Muscle layer of duodenum (tissue), 2 donors: ENCODE data around the gene MNT.
A peak's percentile ranks its signal among the peaks of the same experiment; 100 is the strongest.

Experiments used
- H3K27ac ChIP-seq: one replicate; pipeline ENCODE4 v1.7.0; 2013; ENCODE audit warnings: mild to moderate bottlenecking, low read length
- H3K27me3 ChIP-seq: one replicate; pipeline ENCODE4 v1.7.0; 2013; ENCODE audit warnings: low read depth, mild to moderate bottlenecking, control low read depth, low read length
- H3K36me3 ChIP-seq, 2 donors: one replicate each; pipeline ENCODE4 v1.7.0; 2013; ENCODE audit warnings: low read length in 2 of 2, control low read depth in 1 of 2, mild to moderate bottlenecking in 1 of 2; ENCODE audit not compliant: insufficient read depth in 2 of 2, control insufficient read depth in 1 of 2
- H3K4me1 ChIP-seq, 2 donors: one replicate each; pipeline ENCODE4 v1.7.0; 2013; ENCODE audit warnings: low read length in 2 of 2, mild to moderate bottlenecking in 2 of 2, control low read depth in 1 of 2, moderate library complexity in 1 of 2; ENCODE audit not compliant: insufficient read depth in 2 of 2, control insufficient read depth in 1 of 2
- H3K4me3 ChIP-seq, 2 donors: one replicate each; pipeline ENCODE4 v1.7.0; 2013; ENCODE audit warnings: low read length in 2 of 2, low read depth in 1 of 2, mild to moderate bottlenecking in 1 of 2
- H3K9me3 ChIP-seq, 2 donors: one replicate each; pipeline ENCODE4 v1.7.0; 2013; ENCODE audit warnings: low read length in 2 of 2, control low read depth in 1 of 2, mild to moderate bottlenecking in 1 of 2; ENCODE audit not compliant: control insufficient read depth in 1 of 2
- donor health status: healthy.

The MNT gene

DNA sequence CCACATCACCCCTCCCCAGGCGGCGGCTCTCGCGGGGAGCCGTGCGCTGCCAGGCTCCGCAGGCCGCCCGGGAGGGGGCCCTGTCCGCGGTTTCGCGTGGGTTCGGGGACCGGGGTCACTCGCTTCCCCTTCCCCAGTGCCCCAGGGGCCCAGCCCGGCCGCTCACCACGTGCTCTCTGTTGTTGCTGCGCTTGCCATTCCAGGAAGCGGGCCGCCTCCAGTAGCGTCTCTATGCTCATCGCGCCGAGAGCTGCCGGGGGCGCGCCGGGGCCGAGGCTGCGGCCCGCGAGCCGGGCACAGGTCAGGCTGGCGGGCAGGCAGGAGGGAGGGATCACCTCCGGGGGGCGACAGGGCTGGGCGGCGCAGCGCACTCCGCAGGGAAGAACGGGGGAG is 390 bp downstream of the MNT start:
- Histone ChIP-seq H3K4me1 (peaks cover 38 to 58% of the 10 kb centered on the region in 2 donors), H3K9me3 (no peaks in the 10 kb centered on the region), H3K4me3 (peak overlapping the region; percentile 86 to 98), H3K27ac (peak overlapping the region; percentile 99), H3K36me3 (peaks cover 0 to 18% of the 10 kb centered on the region in 2 donors), H3K27me3 (no peaks in the 10 kb centered on the region)

DNA sequence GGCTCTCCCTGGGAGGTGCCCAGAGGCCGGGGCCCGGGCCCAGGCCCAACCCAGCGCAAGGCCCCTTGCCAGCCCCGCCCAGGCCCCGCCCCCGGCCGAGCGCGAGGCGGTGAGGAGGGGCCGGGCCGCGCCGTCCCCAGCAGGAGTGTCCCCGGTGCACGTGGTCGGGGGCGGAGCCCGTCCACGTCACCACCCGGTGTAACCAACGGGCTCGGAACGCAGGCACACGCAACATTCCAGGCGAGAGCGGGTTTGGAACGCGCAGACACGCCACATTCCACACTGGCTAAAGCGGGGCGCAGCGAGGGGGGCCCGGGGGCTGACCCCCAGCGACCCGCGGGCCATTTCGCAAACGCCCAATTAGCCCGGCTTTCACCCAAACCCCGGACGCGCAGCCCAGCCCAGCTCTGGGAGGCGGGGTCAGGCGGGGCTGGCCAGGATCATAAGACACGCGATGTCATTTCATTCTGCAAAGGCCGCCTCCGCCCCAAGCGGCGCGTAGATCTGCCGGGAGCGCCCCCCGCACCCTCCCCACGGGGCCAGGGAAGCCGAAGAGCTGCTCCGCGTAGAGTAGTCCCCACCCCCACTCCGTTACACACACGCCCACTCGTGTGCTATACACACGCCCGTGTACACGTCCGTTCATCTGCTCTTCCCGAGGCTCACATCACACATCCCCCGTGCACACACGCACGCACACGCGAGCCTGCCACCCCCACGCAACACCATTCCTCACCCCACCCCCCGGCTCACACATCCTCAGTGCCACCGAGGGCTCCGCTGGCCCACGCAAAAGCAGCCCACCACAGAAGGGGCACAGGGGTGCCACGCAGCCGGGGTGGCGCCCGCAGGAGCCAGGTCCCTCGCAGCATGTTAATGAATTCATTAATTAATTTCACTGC is 1.0 kb downstream of the MNT start:
- Histone ChIP-seq H3K27me3 (no peaks in the 10 kb centered on the region), H3K9me3 (no peaks in the 10 kb centered on the region), H3K4me3 (peak overlapping the region; percentile 86 to 98), H3K36me3 (peaks cover 0 to 18% of the 10 kb centered on the region in 2 donors), H3K4me1 (peaks cover 34 to 58% of the 10 kb centered on the region in 2 donors), H3K27ac (peak overlapping the region; percentile 99)

GRCh38 chr17:2398655-2399571 is 1.9 kb downstream of the MNT start:
- peaks cover 0 to 18% of the 10 kb centered on the region in 2 donors for H3K36me3 ChIP-seq
- peak overlapping the region; percentile 86 to 98 for H3K4me3 ChIP-seq
- H3K9me3 ChIP-seq, result no peaks in the 10 kb centered on the region
- H3K27me3 ChIP-seq, result no peaks in the 10 kb centered on the region
- peak overlapping the region; percentile 99 for H3K27ac ChIP-seq
- H3K4me1 ChIP-seq, result peaks cover 38 to 57% of the 10 kb centered on the region in 2 donors

- Histone ChIP-seq H3K9me3 (no peaks in the 10 kb centered on the region), H3K27me3 (no peaks in the 10 kb centered on the region), H3K4me3 (peak overlapping the region; percentile 30 to 53), H3K4me1 (peaks cover 31 to 50% of the 10 kb centered on the region in 2 donors), H3K27ac (peak overlapping the region; percentile 99), H3K36me3 (peaks cover 0 to 22% of the 10 kb centered on the region in 2 donors)
Observed at GRCh38 chr17:2398182-2398581, 2.7 kb downstream of the MNT start.

DNA sequence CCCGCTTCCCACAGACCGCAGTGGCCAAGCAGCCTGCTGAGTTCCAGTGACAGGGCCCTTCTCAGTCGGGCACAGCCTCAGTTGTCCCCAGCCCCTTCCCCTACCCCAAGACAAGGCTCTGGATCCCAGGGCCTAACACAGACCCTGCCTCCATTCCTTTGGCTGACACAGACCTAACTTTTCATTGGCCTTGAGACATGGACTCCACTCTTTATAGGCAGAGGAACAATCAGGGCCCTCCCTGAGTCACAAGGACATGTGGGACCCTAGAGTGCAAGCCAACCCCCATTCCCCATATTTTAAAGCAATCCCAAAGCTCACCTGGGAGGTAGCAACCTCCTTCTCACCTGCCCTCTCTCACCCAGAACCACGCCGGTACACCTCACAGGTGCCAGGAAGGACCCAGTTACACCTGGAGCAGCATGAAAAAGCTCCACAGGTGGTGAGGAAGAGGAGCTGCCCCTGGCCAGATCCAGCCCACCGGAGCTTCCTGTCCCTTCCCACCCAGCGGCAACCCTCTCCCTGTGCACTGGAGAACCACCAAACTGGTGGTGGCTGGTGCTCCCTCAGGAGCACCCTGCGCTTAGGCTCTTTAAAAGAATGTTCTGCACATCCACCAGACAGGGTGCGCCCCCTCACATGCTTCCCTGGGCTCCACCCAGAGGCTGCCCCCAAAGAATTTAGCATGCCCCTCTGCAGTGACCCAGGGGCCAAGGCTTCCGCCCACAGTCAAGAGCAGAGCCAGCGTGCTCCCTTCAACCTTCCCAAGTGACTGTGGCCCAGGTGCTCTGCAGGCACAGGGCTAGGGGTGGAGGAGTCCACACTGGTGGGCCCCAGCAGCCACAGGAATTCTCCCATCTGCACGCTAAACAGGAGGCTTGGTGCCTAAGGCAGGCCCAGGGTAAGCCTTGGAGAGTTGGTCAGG is 3.4 kb downstream of the MNT start:
- Histone ChIP-seq H3K36me3 (peaks cover 0 to 24% of the 10 kb centered on the region in 2 donors), H3K9me3 (no peaks in the 10 kb centered on the region), H3K27me3 (no peaks in the 10 kb centered on the region), H3K27ac (peak overlapping the region; percentile 99), H3K4me3 (peak overlapping the region; percentile 30 to 53), H3K4me1 (peaks cover 31 to 43% of the 10 kb centered on the region in 2 donors)

GRCh38 chr17:2396568-2397246 is 4.2 kb downstream of the MNT start:
- H3K4me1 ChIP-seq, result peaks cover 37 to 44% of the 10 kb centered on the region in 2 donors
- H3K4me3 ChIP-seq, result peak overlapping the region; percentile 43 to 53
- no peaks in the 10 kb centered on the region for H3K27me3 ChIP-seq
- peaks cover 0 to 22% of the 10 kb centered on the region in 2 donors for H3K36me3 ChIP-seq
- peak overlapping the region; percentile 99 for H3K27ac ChIP-seq
- H3K9me3 ChIP-seq, result no peaks in the 10 kb centered on the region

DNA sequence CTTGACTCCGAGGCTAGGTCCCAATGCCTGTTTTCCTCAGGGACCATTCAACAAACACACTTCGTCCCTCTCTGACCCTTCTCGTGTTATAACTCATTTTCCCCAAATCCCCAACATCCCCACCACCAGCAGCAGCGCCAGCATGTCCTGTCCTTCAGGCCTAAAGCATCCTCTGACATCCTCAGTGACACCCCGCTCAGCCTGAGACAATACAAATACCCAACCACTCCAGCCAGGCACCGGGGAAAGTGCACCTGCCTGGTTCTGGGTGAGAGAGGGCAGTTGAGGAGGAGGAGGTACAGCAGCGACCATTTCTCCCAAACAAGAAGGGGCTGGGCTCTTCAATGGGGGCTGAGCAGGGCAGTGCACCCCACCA is 4.7 kb downstream of the MNT start:
- peak overlapping the region; percentile 99 for H3K27ac ChIP-seq
- H3K27me3 ChIP-seq, result no peaks in the 10 kb centered on the region
- no peaks in the 10 kb centered on the region for H3K9me3 ChIP-seq
- peaks cover 0 to 21% of the 10 kb centered on the region in 2 donors for H3K36me3 ChIP-seq
- H3K4me1 ChIP-seq, result peaks cover 42 to 49% of the 10 kb centered on the region in 2 donors
- peak overlapping the region; percentile 43 to 53 for H3K4me3 ChIP-seq

- H3K27me3 ChIP-seq, result no peaks in the 10 kb centered on the region
- peak overlapping the region; percentile 99 for H3K27ac ChIP-seq
- peaks cover 46 to 56% of the 10 kb centered on the region in 2 donors for H3K4me1 ChIP-seq
- peaks cover 0 to 18% of the 10 kb centered on the region in 2 donors for H3K36me3 ChIP-seq
- peak overlapping the region; percentile 43 to 53 for H3K4me3 ChIP-seq
- H3K9me3 ChIP-seq, result no peaks in the 10 kb centered on the region
Observed at GRCh38 chr17:2395258-2396181, 5.3 kb downstream of the MNT start.

- H3K27me3 ChIP-seq, result no peaks in the 10 kb centered on the region
- H3K9me3 ChIP-seq, result no peaks in the 10 kb centered on the region
- peak overlapping the region in 1 of 2 donors; percentile 53 for H3K4me3 ChIP-seq
- peaks cover 52 to 63% of the 10 kb centered on the region in 2 donors for H3K4me1 ChIP-seq
- H3K27ac ChIP-seq, result peak overlapping the region; percentile 99
- peaks cover 0 to 13% of the 10 kb centered on the region in 2 donors for H3K36me3 ChIP-seq
Observed at GRCh38 chr17:2394775-2395201, 6.1 kb downstream of the MNT start.
